ENCODE measurements around the gene SOHLH1.
A peak's percentile ranks its signal among the peaks of the same experiment; 100 is the strongest.

The SOHLH1 gene

GRCh38 chr9:135695036-135695435, 4.2 kb downstream of the SOHLH1 start:
- DNase-seq (ENCODE audit: low read depth, low spot score), result no peak
- no peak for TF ChIP-seq ZNF274 (IDR thresholded peaks at IDR 0.05; ENCODE audit: low read depth, low read length)
- TF ChIP-seq SUZ12 (IDR thresholded peaks at IDR 0.05; ENCODE audit: extremely low read depth, insufficient read depth, insufficient read length), result no peak
- Histone ChIP-seq H3K4me3 (ENCODE audit: insufficient read length, low read depth) (no peak overlapping the region), H3K36me3 (ENCODE audit: insufficient read depth, insufficient read length, low read length) (no peaks in the 10 kb centered on the region), H3K4me1 (ENCODE audit: insufficient read depth, insufficient read length) (peaks cover 11% of the 10 kb centered on the region), H3K9ac (ENCODE audit: insufficient read length, low read depth) (no peak overlapping the region), H3K27me3 (ENCODE audit: insufficient read depth, insufficient read length) (no peaks in the 10 kb centered on the region), H3K9me3 (ENCODE audit: insufficient read depth, low read length) (no peaks in the 10 kb centered on the region)

GRCh38 chr9:135694414-135694813, 4.9 kb downstream of the SOHLH1 start:
- H3K9ac ChIP-seq (ENCODE audit: insufficient read length, low read depth), result no peak overlapping the region
- H3K4me3 ChIP-seq (ENCODE audit: insufficient read length, low read depth), result no peak overlapping the region
- TF ChIP-seq ZNF274 (IDR thresholded peaks at IDR 0.05; ENCODE audit: low read depth, low read length) (no peak), YY1 (IDR thresholded peaks at IDR 0.05; ENCODE audit: insufficient read depth, insufficient read length) (no peak), SUZ12 (IDR thresholded peaks at IDR 0.05; ENCODE audit: extremely low read depth, insufficient read depth, insufficient read length) (no peak)
- H3K9me3 ChIP-seq (ENCODE audit: insufficient read depth, low read length), result no peaks in the 10 kb centered on the region
- DNase-seq (ENCODE audit: low read depth, low spot score), result no peak
- H3K4me1 ChIP-seq (ENCODE audit: insufficient read depth, insufficient read length), result peaks cover 11% of the 10 kb centered on the region
- no peaks in the 10 kb centered on the region for H3K36me3 ChIP-seq (ENCODE audit: insufficient read depth, insufficient read length, low read length)
- no peaks in the 10 kb centered on the region for H3K27me3 ChIP-seq (ENCODE audit: insufficient read depth, insufficient read length)

- no peak for DNase-seq (ENCODE audit: low read depth, low spot score)
- Histone ChIP-seq H3K27me3 (ENCODE audit: insufficient read depth, insufficient read length) (no peaks in the 10 kb centered on the region), H3K9me3 (ENCODE audit: insufficient read depth, low read length) (no peaks in the 10 kb centered on the region), H3K4me3 (ENCODE audit: insufficient read length, low read depth) (no peak overlapping the region), H3K36me3 (ENCODE audit: insufficient read depth, insufficient read length, low read length) (no peaks in the 10 kb centered on the region), H3K4me1 (ENCODE audit: insufficient read depth, insufficient read length) (peaks cover 14% of the 10 kb centered on the region), H3K9ac (ENCODE audit: insufficient read length, low read depth) (no peak overlapping the region)
- TF ChIP-seq ZNF274 (IDR thresholded peaks at IDR 0.05; ENCODE audit: low read depth, low read length) (no peak), SUZ12 (IDR thresholded peaks at IDR 0.05; ENCODE audit: extremely low read depth, insufficient read depth, insufficient read length) (no peak), YY1 (IDR thresholded peaks at IDR 0.05; ENCODE audit: insufficient read depth, insufficient read length) (no peak)
These were observed 5.5 kb downstream of the SOHLH1 start for GRCh38 chr9:135693771-135694170.

DNA sequence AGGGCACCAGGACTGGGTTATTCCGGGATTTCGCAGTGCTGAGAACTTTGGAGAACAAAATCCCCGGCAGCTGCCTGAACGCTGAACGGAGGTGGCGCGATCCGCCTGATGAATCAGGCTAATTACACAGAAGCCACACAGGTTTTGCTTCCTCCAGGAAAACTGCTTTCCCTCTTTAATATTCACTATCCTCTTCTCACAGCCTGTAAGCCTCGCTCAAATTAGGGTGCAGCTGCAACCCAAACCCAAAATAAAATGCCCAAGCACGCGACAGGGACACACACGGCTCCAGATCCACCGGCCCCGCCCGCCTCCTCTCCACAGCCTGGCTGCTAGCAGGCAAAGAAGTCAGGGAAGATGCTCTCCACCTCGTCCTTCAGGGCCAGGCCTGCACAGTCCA, 6.0 kb downstream of the SOHLH1 start:
- H3K27me3 ChIP-seq (ENCODE audit: insufficient read depth, insufficient read length), result no peaks in the 10 kb centered on the region
- no peaks in the 10 kb centered on the region for H3K36me3 ChIP-seq (ENCODE audit: insufficient read depth, insufficient read length, low read length)
- H3K9me3 ChIP-seq (ENCODE audit: insufficient read depth, low read length), result no peaks in the 10 kb centered on the region
- no peak for DNase-seq (ENCODE audit: low read depth, low spot score)
- H3K4me3 ChIP-seq (ENCODE audit: insufficient read length, low read depth), result no peak overlapping the region
- TF ChIP-seq ZNF274 (IDR thresholded peaks at IDR 0.05; ENCODE audit: low read depth, low read length) (no peak), YY1 (IDR thresholded peaks at IDR 0.05; ENCODE audit: insufficient read depth, insufficient read length) (no peak), SUZ12 (IDR thresholded peaks at IDR 0.05; ENCODE audit: extremely low read depth, insufficient read depth, insufficient read length) (no peak)
- peaks cover 14% of the 10 kb centered on the region for H3K4me1 ChIP-seq (ENCODE audit: insufficient read depth, insufficient read length)
- H3K9ac ChIP-seq (ENCODE audit: insufficient read length, low read depth), result no peak overlapping the region

GRCh38 chr9:135692410-135692809, 6.9 kb downstream of the SOHLH1 start:
- peak overlapping the region; percentile 17 for H3K9ac ChIP-seq (ENCODE audit: insufficient read length, low read depth)
- no peaks in the 10 kb centered on the region for H3K36me3 ChIP-seq (ENCODE audit: insufficient read depth, insufficient read length, low read length)
- DNase-seq (ENCODE audit: low read depth, low spot score), result no peak
- no peaks in the 10 kb centered on the region for H3K27me3 ChIP-seq (ENCODE audit: insufficient read depth, insufficient read length)
- TF ChIP-seq YY1 (IDR thresholded peaks at IDR 0.05; ENCODE audit: insufficient read depth, insufficient read length) (no peak), ZNF274 (IDR thresholded peaks at IDR 0.05; ENCODE audit: low read depth, low read length) (no peak), SUZ12 (IDR thresholded peaks at IDR 0.05; ENCODE audit: extremely low read depth, insufficient read depth, insufficient read length) (no peak)
- peaks cover 14% of the 10 kb centered on the region for H3K4me1 ChIP-seq (ENCODE audit: insufficient read depth, insufficient read length)
- no peaks in the 10 kb centered on the region for H3K9me3 ChIP-seq (ENCODE audit: insufficient read depth, low read length)
- H3K4me3 ChIP-seq (ENCODE audit: insufficient read length, low read depth), result no peak overlapping the region

DNA sequence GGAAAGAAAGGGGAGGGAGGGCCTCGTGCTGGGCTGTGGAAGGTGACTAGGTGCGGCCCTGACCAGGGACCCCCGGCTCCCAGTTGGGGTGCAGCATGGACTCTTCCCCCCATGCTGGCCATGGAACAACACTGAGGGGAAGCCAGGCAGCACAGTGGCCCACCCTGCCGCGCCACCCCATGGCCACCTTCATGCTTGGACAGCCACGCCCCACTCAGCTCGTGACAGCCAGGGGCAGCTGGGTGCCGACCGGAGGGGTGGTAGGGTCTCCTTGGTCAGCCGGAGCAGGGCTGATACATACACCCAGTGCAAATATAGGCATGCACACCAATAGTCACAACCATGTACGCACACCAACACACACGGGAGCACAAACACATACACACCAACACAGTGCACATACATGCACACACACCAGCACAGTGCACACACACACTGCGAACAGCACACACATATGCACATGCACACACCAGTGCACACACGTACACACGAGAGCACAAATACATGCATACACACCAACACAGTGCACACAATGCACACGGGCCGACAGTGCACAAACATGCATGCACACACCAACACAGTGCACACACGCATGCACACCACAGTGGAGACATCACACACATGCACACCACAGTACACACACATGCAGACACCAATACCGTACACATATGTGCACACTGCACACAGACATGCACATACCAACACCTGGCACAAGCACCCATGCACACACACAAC, 8.3 kb downstream of the SOHLH1 start:
- Histone ChIP-seq H3K4me3 (ENCODE audit: insufficient read length, low read depth) (no peak overlapping the region), H3K36me3 (ENCODE audit: insufficient read depth, insufficient read length, low read length) (no peaks in the 10 kb centered on the region), H3K4me1 (ENCODE audit: insufficient read depth, insufficient read length) (peaks cover 20% of the 10 kb centered on the region), H3K27me3 (ENCODE audit: insufficient read depth, insufficient read length) (no peaks in the 10 kb centered on the region), H3K9ac (ENCODE audit: insufficient read length, low read depth) (no peak overlapping the region), H3K9me3 (ENCODE audit: insufficient read depth, low read length) (no peaks in the 10 kb centered on the region)
- DNase-seq (ENCODE audit: low read depth, low spot score), result no peak
- TF ChIP-seq ZNF274 (IDR thresholded peaks at IDR 0.05; ENCODE audit: low read depth, low read length) (no peak), YY1 (IDR thresholded peaks at IDR 0.05; ENCODE audit: insufficient read depth, insufficient read length) (no peak), SUZ12 (IDR thresholded peaks at IDR 0.05; ENCODE audit: extremely low read depth, insufficient read depth, insufficient read length) (no peak)

GRCh38 chr9:135689011-135689410, 10.3 kb downstream of the SOHLH1 start:
- TF ChIP-seq ZNF274 (IDR thresholded peaks at IDR 0.05; ENCODE audit: low read depth, low read length) (no peak), YY1 (IDR thresholded peaks at IDR 0.05; ENCODE audit: insufficient read depth, insufficient read length) (no peak), SUZ12 (IDR thresholded peaks at IDR 0.05; ENCODE audit: extremely low read depth, insufficient read depth, insufficient read length) (no peak)
- no peak for DNase-seq (ENCODE audit: low read depth, low spot score)
- peaks cover 26% of the 10 kb centered on the region for H3K4me1 ChIP-seq (ENCODE audit: insufficient read depth, insufficient read length)
- H3K9me3 ChIP-seq (ENCODE audit: insufficient read depth, low read length), result no peaks in the 10 kb centered on the region
- no peaks in the 10 kb centered on the region for H3K27me3 ChIP-seq (ENCODE audit: insufficient read depth, insufficient read length)
- no peak overlapping the region for H3K4me3 ChIP-seq (ENCODE audit: insufficient read length, low read depth)
- H3K36me3 ChIP-seq (ENCODE audit: insufficient read depth, insufficient read length, low read length), result no peaks in the 10 kb centered on the region
- H3K9ac ChIP-seq (ENCODE audit: insufficient read length, low read depth), result peak overlapping the region; percentile 10

Measured in NT2/D1 (cell line).